22Rv1 (cell line): ENCODE measurements around the gene ZDHHC24.

Experiments used
- CTCF ChIP-seq: fragments of 450-650 bp; IDR thresholded peaks from 2 replicates; pipeline ENCODE4 v1.5.1; 2017; ENCODE audit warnings: mild to moderate bottlenecking
- ZFX ChIP-seq: fragments of 450-650 bp; IDR thresholded peaks from 2 replicates; pipeline ENCODE4 v1.6.1; 2017; ENCODE audit warnings: antibody characterized with exemption, borderline replicate concordance

GRCh38 chr11:66529069-66529468, 16.8 kb downstream of the ZDHHC24 start:
- TF ChIP-seq CTCF: no peak
- no peak for TF ChIP-seq ZFX
